GM23338 (cell line): ENCODE results near the gene FKBP1B.

Source experiments
- CTCF ChIP-seq, 2 experiments: fragments of 200-600 bp in 1 of 2; sonication (generic) in 1 of 2; conservative IDR thresholded peaks; 2 replicates each; pipeline versions ENCODE4 v1.5.1 to v1.6.1; 2016 to 2017; ENCODE audit warnings: antibody characterized with exemption in 2 of 2, low read depth in 2 of 2, mild to moderate bottlenecking in 2 of 2, moderate library complexity in 1 of 2
- ETS1 ChIP-seq: IDR thresholded peaks from 2 replicates; pipeline ENCODE4 v1.6.1; 2016; ENCODE audit warnings: antibody characterized with exemption
- EZH2 ChIP-seq: fragments of 200-600 bp; sonication (generic); IDR thresholded peaks from one replicate; pipeline ENCODE4 v1.8.0; 2017; ENCODE audit warnings: antibody characterized with exemption, mild to moderate bottlenecking, low read depth; ENCODE audit not compliant: unreplicated experiment
- EZH2phosphoT487 ChIP-seq: fragments of 200-600 bp; sonication (generic); IDR thresholded peaks from one replicate; pipeline ENCODE4 v1.8.1; 2018; ENCODE audit warnings: antibody characterized with exemption; ENCODE audit not compliant: unreplicated experiment
- JUNB ChIP-seq: IDR thresholded peaks from one replicate; pipeline ENCODE4 v1.6.1; 2016; ENCODE audit warnings: antibody characterized with exemption; ENCODE audit not compliant: unreplicated experiment
- POLR2AphosphoS5 ChIP-seq: IDR thresholded peaks from 2 replicates; pipeline ENCODE4 v1.6.1; 2016; ENCODE audit warnings: antibody characterized with exemption, low read depth
- REST ChIP-seq: IDR thresholded peaks from one replicate; pipeline ENCODE4 v1.6.1; 2018; ENCODE audit warnings: antibody characterized with exemption; ENCODE audit not compliant: unreplicated experiment
- ZNF331 ChIP-seq: fragments of 250-450 bp; sonication (Bioruptor Pico); IDR thresholded peaks from 2 replicates; pipeline ENCODE4 v1.5.0; 2020; ENCODE audit warnings: low read depth, mild to moderate bottlenecking, moderate library complexity

GRCh38 chr2:24012521-24013188, 36.9 kb upstream of the FKBP1B start:
- TF ChIP-seq REST, result no peak
- TF ChIP-seq CTCF (conservative IDR thresholded peaks at IDR 0.05; ENCODE audit: low read depth in 2 of 2), result no peak
- TF ChIP-seq JUNB, result no peak
- no peak for TF ChIP-seq EZH2
- no peak for TF ChIP-seq POLR2AphosphoS5
- no peak for TF ChIP-seq EZH2phosphoT487
- no peak for TF ChIP-seq ZNF331 (CRISPR knock-in tag)
- no peak for TF ChIP-seq ETS1
